ENCODE results near the gene POLR3C. TPM values are rescaled to one million over a fixed set of nuclear protein-coding genes. Genes with fewer than 3 reads are reported as not detected.
"Not testable (repeated sequence)": the region's sequence is repeated elsewhere in the genome, so short reads cannot be mapped to it uniquely, and the experiment has no call there.

The POLR3C gene
- total RNA-seq, 6 experiments from 2014 or later, result 31.4 to 39.1 (median 35.1) TPM

- Mint-ChIP-seq H3K36me3 (ENCODE audit: low read depth) (peaks cover 8% of the 10 kb centered on the region; the same call in 1 of the 2 replicates), H3K27ac (no peak overlapping the region), H3K4me3 (no peak overlapping the region), H3K9me3 (no peaks in the 10 kb centered on the region), H3K27me3 (ENCODE audit: insufficient read depth) (no peaks in the 10 kb centered on the region), H3K4me1 (ENCODE audit: low read depth) (peaks cover 57% of the 10 kb centered on the region)
- no peak for DNase-seq
- TF ChIP-seq, protein P1, sequence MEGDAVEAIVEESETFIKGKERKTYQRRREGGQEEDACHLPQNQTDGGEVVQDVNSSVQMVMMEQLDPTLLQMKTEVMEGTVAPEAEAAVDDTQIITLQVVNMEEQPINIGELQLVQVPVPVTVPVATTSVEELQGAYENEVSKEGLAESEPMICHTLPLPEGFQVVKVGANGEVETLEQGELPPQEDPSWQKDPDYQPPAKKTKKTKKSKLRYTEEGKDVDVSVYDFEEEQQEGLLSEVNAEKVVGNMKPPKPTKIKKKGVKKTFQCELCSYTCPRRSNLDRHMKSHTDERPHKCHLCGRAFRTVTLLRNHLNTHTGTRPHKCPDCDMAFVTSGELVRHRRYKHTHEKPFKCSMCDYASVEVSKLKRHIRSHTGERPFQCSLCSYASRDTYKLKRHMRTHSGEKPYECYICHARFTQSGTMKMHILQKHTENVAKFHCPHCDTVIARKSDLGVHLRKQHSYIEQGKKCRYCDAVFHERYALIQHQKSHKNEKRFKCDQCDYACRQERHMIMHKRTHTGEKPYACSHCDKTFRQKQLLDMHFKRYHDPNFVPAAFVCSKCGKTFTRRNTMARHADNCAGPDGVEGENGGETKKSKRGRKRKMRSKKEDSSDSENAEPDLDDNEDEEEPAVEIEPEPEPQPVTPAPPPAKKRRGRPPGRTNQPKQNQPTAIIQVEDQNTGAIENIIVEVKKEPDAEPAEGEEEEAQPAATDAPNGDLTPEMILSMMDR (IDR thresholded peaks at IDR 0.05), result no peak
Observed at GRCh38 chr1:145806408-145806807, 17.6 kb upstream of the POLR3C start.

- H3K36me3 Mint-ChIP-seq (ENCODE audit: low read depth), result peaks cover 4% of the 10 kb centered on the region; the same call in 1 of the 2 replicates
- TF ChIP-seq, protein P1 (IDR thresholded peaks at IDR 0.05), result no peak
- no peak overlapping the region for H3K4me3 Mint-ChIP-seq
- H3K9me3 Mint-ChIP-seq, result no peaks in the 10 kb centered on the region
- peaks cover 52% of the 10 kb centered on the region for H3K4me1 Mint-ChIP-seq (ENCODE audit: low read depth)
- H3K27me3 Mint-ChIP-seq (ENCODE audit: insufficient read depth), result no peaks in the 10 kb centered on the region
- no peak overlapping the region for H3K27ac Mint-ChIP-seq
- DNase-seq, result no peak
Observed at GRCh38 chr1:145806844-145807243, 17.2 kb upstream of the POLR3C start.

DNA sequence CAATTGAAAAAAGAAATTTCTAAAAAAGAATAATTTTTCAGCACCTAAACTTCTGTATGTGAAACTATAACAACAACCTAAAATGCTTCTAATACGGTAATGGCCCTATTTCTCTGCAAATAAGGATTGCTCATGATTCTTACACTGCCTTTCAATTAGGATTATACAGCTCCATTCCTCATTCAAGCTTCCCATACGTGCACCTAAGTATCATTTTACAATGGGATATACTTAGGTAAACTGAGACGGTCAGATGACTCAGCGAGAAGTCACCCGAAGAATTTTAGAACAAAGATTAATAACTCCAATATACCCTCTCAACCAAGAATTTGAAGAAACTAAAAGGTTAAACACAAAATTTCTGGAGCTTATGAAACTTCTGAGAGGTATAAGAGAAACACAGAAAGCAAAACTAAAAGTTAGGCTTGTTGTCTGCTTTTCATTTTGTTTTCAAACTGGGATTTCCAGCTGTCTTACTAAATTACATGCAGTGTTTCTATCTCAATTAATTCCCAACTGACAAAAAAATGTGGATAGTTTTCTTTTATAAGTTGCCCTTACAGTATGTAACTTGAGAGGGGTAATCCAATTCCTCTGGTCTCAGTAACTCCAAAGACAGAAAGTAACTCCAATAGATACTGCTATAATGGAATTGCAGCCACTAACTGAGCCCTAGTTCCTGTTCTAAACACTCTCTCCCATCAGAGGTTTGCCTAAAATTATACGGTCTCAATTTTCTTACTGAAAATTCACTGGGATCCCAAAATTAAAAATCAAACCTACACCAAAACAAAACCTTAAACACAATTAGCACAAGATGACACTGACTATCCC, 10.8 kb upstream of the POLR3C start:
- not testable (repeated sequence) for H3K4me1 Mint-ChIP-seq (ENCODE audit: low read depth); H3K36me3 Mint-ChIP-seq (ENCODE audit: low read depth); H3K27me3 Mint-ChIP-seq (ENCODE audit: insufficient read depth); H3K9me3 Mint-ChIP-seq; H3K27ac Mint-ChIP-seq; DNase-seq
- H3K4me3 Mint-ChIP-seq, result peak overlapping the region; percentile 61

DNA sequence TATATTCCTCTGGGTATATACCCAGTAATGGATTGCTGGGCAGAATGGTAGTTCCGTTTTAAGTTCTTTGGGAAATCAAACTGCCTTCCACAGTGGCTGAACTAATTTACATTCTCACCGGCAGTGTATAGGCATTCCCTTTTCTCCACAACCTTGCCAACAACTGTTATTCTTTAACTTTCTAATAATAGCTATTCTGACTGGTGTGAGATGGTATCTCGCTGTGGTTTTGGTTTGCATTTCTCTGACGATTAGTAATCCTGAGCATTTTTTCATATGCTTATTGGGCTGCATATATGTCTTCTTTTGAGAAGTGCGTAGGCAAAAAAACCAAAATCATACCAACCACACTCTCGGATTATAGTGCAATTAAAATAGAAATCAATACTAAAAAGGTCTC, 5.9 kb upstream of the POLR3C start:
- not testable (repeated sequence) for H3K4me3 Mint-ChIP-seq; H3K27me3 Mint-ChIP-seq (ENCODE audit: insufficient read depth); H3K36me3 Mint-ChIP-seq (ENCODE audit: low read depth); H3K9me3 Mint-ChIP-seq; H3K4me1 Mint-ChIP-seq (ENCODE audit: low read depth)
- DNase-seq, result peak; percentile 81
- peak overlapping the region; percentile 61; the same call in 1 of the 2 replicates for H3K27ac Mint-ChIP-seq

- H3K4me3 Mint-ChIP-seq; H3K27me3 Mint-ChIP-seq (ENCODE audit: insufficient read depth); DNase-seq; H3K9me3 Mint-ChIP-seq; H3K27ac Mint-ChIP-seq: not testable (repeated sequence)
- Mint-ChIP-seq H3K36me3 (ENCODE audit: low read depth) (peaks cover 25% of the 10 kb centered on the region), H3K4me1 (ENCODE audit: low read depth) (peaks cover 21% of the 10 kb centered on the region)
Observed at GRCh38 chr1:145822779-145823331, 1.1 kb upstream of the POLR3C start.

- TF ChIP-seq, protein P1 (IDR thresholded peaks at IDR 0.05), result no peak
- H3K27me3 Mint-ChIP-seq (ENCODE audit: insufficient read depth), result peaks cover 4% of the 10 kb centered on the region; the same call in 1 of the 2 replicates
- H3K27ac Mint-ChIP-seq, result peak overlapping the region; percentile 97
- H3K36me3 Mint-ChIP-seq (ENCODE audit: low read depth), result peaks cover 40% of the 10 kb centered on the region
- DNase-seq, result no peak
- peak overlapping the region; percentile 95 for H3K4me3 Mint-ChIP-seq
- no peaks in the 10 kb centered on the region for H3K9me3 Mint-ChIP-seq
- peaks cover 30% of the 10 kb centered on the region for H3K4me1 Mint-ChIP-seq (ENCODE audit: low read depth)
Observed at GRCh38 chr1:145824499-145824842, 471 bp downstream of the POLR3C start.

GRCh38 chr1:145826030-145826429, 2.0 kb downstream of the POLR3C start:
- H3K4me3 Mint-ChIP-seq, result peak overlapping the region; percentile 95
- peaks cover 4% of the 10 kb centered on the region; the same call in 1 of the 2 replicates for H3K27me3 Mint-ChIP-seq (ENCODE audit: insufficient read depth)
- no peaks in the 10 kb centered on the region for H3K9me3 Mint-ChIP-seq
- H3K36me3 Mint-ChIP-seq (ENCODE audit: low read depth), result peaks cover 49% of the 10 kb centered on the region
- TF ChIP-seq, protein P1 (IDR thresholded peaks at IDR 0.05), result peak; percentile 25
- peaks cover 30% of the 10 kb centered on the region for H3K4me1 Mint-ChIP-seq (ENCODE audit: low read depth)
- peak overlapping the region; percentile 42 for H3K27ac Mint-ChIP-seq
- DNase-seq, result no peak

Data from HFFc6 (cell line).